GM12801 (cell line): ENCODE measurements around the gene SPSB3.

Experiments
- CTCF ChIP-seq: IDR thresholded peaks from one replicate; pipeline ENCODE4 v1.5.1; 2011; ENCODE audit warnings: control low read depth; ENCODE audit not compliant: insufficient read length; ENCODE audit errors: extremely low read depth

SPSB3 gene

GRCh38 chr16:1766231-1766630 lies 16.1 kb downstream of the SPSB3 start:
- TF ChIP-seq CTCF = no peak

GRCh38 chr16:1765826-1766225 lies 16.5 kb downstream of the SPSB3 start:
- TF ChIP-seq CTCF = no peak

GRCh38 chr16:1764971-1765370 lies 17.4 kb downstream of the SPSB3 start:
- no peak for TF ChIP-seq CTCF

GRCh38 chr16:1763521-1764511 lies 18.6 kb downstream of the SPSB3 start:
- TF ChIP-seq CTCF = no peak

- no peak for TF ChIP-seq CTCF
These were observed 19.4 kb downstream of the SPSB3 start for GRCh38 chr16:1762879-1763520.

GRCh38 chr16:1762196-1762878 lies 20.0 kb downstream of the SPSB3 start:
- TF ChIP-seq CTCF = no peak

GRCh38 chr16:1761751-1762150 lies 20.6 kb downstream of the SPSB3 start:
- no peak for TF ChIP-seq CTCF
